ENCODE measurements around the gene UFC1. TPM values are rescaled to one million over a fixed set of nuclear protein-coding genes. Genes with fewer than 3 reads are reported as not detected.

UFC1 gene
- total and polyA plus RNA-seq, 2 of the 13 experiments (the other 11 are each of a cell fraction or from before 2014, with no cell fraction given), result 72.8 to 85.2 TPM

- TF ChIP-seq ZBTB1 (CRISPR knock-in tag; IDR thresholded peaks at IDR 0.05; ENCODE audit: borderline replicate concordance) (no peak), JDP2 (CRISPR knock-in tag; IDR thresholded peaks at IDR 0.05; ENCODE audit: borderline replicate concordance) (peak; percentile 32; the same call in 1 of the 2 replicates), TBX3 (IDR thresholded peaks at IDR 0.05; ENCODE audit: borderline replicate concordance) (peak; percentile 48; the same call in 1 of the 2 replicates), TAF15 (IDR thresholded peaks at IDR 0.05; ENCODE audit: low read depth, low read length, poor library complexity, severe bottlenecking) (no peak), ZC3H13 (CRISPR knock-in tag; IDR thresholded peaks at IDR 0.05) (0 out of 2 replicates have a peak, but pooled peaks have one; percentile 48), ZNF331 (CRISPR knock-in tag; IDR thresholded peaks at IDR 0.05) (peak; percentile 73), RNF2 (conservative IDR thresholded peaks at IDR 0.05; ENCODE audit: low read depth) (no peak), ZNF564 (CRISPR knock-in tag; IDR thresholded peaks at IDR 0.05) (0 out of 2 replicates have a peak, but pooled peaks have one; percentile 38), IRF1 (CRISPR knock-in tag; IDR thresholded peaks at IDR 0.05; ENCODE audit: low read depth) (no peak), ZNF788 (CRISPR knock-in tag; IDR thresholded peaks at IDR 0.05; ENCODE audit: borderline replicate concordance) (0 out of 2 replicates have a peak, but pooled peaks have one; percentile 57), ZSCAN31 (CRISPR knock-in tag; IDR thresholded peaks at IDR 0.05; ENCODE audit: low read depth) (no peak; the same call in 1 of the 2 replicates), ZNF761 (CRISPR knock-in tag; conservative IDR thresholded peaks at IDR 0.05) (0 out of 2 replicates have a peak, but pooled peaks have one; percentile 41), ZNF724P (CRISPR knock-in tag; IDR thresholded peaks at IDR 0.05; ENCODE audit: borderline replicate concordance) (0 out of 2 replicates have a peak, but pooled peaks have one; percentile 40), ZNF646 (CRISPR knock-in tag; IDR thresholded peaks at IDR 0.05) (0 out of 2 replicates have a peak, but pooled peaks have one; percentile 17), CENPBD1 (CRISPR knock-in tag; IDR thresholded peaks at IDR 0.05; ENCODE audit: borderline replicate concordance, low read depth) (no peak)
Measured at GRCh38 chr1:161153682-161154337, at the start of gene UFC1 (continued).

All from HepG2 (cell line).